H9 (cell line): ENCODE results near the gene HSPH1. TPM values are rescaled to one million over a fixed set of nuclear protein-coding genes. Genes with fewer than 3 reads are reported as not detected.

Source experiments
- DNase-seq: peaks from one replicate; pipeline ENCODE4 v3.0.0-alpha.2; 2017
- H2AFZ ChIP-seq: one replicate; pipeline ENCODE4 v1.6.1; 2013; ENCODE audit warnings: mild to moderate bottlenecking, low read length, control low read depth, moderate library complexity
- H2AK5ac ChIP-seq: 2 replicates; pipeline ENCODE4 v1.6.1; 2013; ENCODE audit warnings: low read length, control low read depth, mixed read lengths; ENCODE audit not compliant: insufficient read length
- H2BK120ac ChIP-seq: one replicate; pipeline ENCODE4 v1.6.1; 2013; ENCODE audit warnings: low read depth, mild to moderate bottlenecking, low read length, control low read depth, inconsistent platforms; ENCODE audit not compliant: poor library complexity, severe bottlenecking
- H2BK12ac ChIP-seq: 2 replicates; pipeline ENCODE4 v1.6.1; 2013; ENCODE audit warnings: low read length, control low read depth, mixed read lengths, low read depth; ENCODE audit not compliant: insufficient read length
- H2BK15ac ChIP-seq: 2 replicates; pipeline ENCODE4 v1.6.1; 2013; ENCODE audit warnings: low read depth, low read length, control low read depth
- H2BK20ac ChIP-seq: one replicate; pipeline ENCODE4 v1.6.1; 2013; ENCODE audit warnings: low read depth, mild to moderate bottlenecking, low read length, control low read depth, inconsistent platforms; ENCODE audit not compliant: poor library complexity, severe bottlenecking
- H2BK5ac ChIP-seq: 2 replicates; pipeline ENCODE4 v1.6.1; 2013; ENCODE audit warnings: low read length, control low read depth, mixed read lengths; ENCODE audit not compliant: insufficient read length
- H3K14ac ChIP-seq: 2 replicates; pipeline ENCODE4 v1.6.1; 2013; ENCODE audit warnings: low read length, control low read depth; ENCODE audit not compliant: insufficient read depth
- H3K18ac ChIP-seq: 2 replicates; pipeline ENCODE4 v1.6.1; 2013; ENCODE audit warnings: low read depth, mild to moderate bottlenecking, mixed read lengths, low read length, control low read depth; ENCODE audit not compliant: insufficient read length
- H3K23ac ChIP-seq: 2 replicates; pipeline ENCODE4 v1.6.1; 2013; ENCODE audit warnings: low read length, control low read depth, mixed read lengths, low read depth; ENCODE audit not compliant: insufficient read length
- H3K23me2 ChIP-seq: 2 replicates; pipeline ENCODE4 v1.6.1; 2013; ENCODE audit warnings: low read depth, mild to moderate bottlenecking, mixed read lengths, low read length, control low read depth; ENCODE audit not compliant: insufficient read length, poor library complexity, severe bottlenecking
- H3K27ac ChIP-seq: 2 replicates; pipeline ENCODE4 v1.5.1; 2013; ENCODE audit warnings: low read length, control low read depth, mixed read lengths, low read depth; ENCODE audit not compliant: insufficient read length
- H3K27me3 ChIP-seq: 2 replicates; pipeline ENCODE4 v1.6.1; 2013; ENCODE audit warnings: low read length, control low read depth, inconsistent platforms; ENCODE audit not compliant: insufficient read depth
- H3K4ac ChIP-seq: 2 replicates; pipeline ENCODE4 v1.6.1; 2013; ENCODE audit warnings: low read depth, mild to moderate bottlenecking, control low read depth, inconsistent platforms, low read length, moderate library complexity
- H3K4me1 ChIP-seq: 2 replicates; pipeline ENCODE4 v1.6.1; 2013; ENCODE audit warnings: low read length, control low read depth, inconsistent platforms; ENCODE audit not compliant: insufficient read depth
- H3K4me2 ChIP-seq: 2 replicates; pipeline ENCODE4 v1.6.1; 2013; ENCODE audit warnings: low read length, control low read depth, mixed read lengths; ENCODE audit not compliant: insufficient read length, insufficient read depth
- H3K56ac ChIP-seq: 2 replicates; pipeline ENCODE4 v1.6.1; 2013; ENCODE audit warnings: low read depth, mild to moderate bottlenecking, mixed read lengths, low read length, control low read depth; ENCODE audit not compliant: insufficient read length
- H3K79me1 ChIP-seq: 2 replicates; pipeline ENCODE4 v1.6.1; 2013; ENCODE audit warnings: low read depth, mild to moderate bottlenecking, moderate library complexity, low read length, control low read depth, inconsistent platforms; ENCODE audit not compliant: insufficient read depth, poor library complexity, severe bottlenecking
- H3K79me2 ChIP-seq: 2 replicates; pipeline ENCODE4 v1.6.1; 2013; ENCODE audit warnings: low read length, control low read depth, inconsistent platforms; ENCODE audit not compliant: insufficient read depth
- H3K9ac ChIP-seq: 2 replicates; pipeline ENCODE4 v1.6.1; 2013; ENCODE audit warnings: low read length, control low read depth, mixed read lengths; ENCODE audit not compliant: insufficient read length; ENCODE audit errors: extremely low read depth
- H3K9me3 ChIP-seq: one replicate; pipeline ENCODE4 v1.6.1; 2013; ENCODE audit warnings: low read depth, low read length, inconsistent platforms; ENCODE audit not compliant: control insufficient read depth
- H3T11ph ChIP-seq: one replicate; pipeline ENCODE4 v1.6.1; 2013; ENCODE audit warnings: mild to moderate bottlenecking, low read length, control low read depth, inconsistent platforms
- H4K20me1 ChIP-seq: one replicate; pipeline ENCODE4 v1.6.1; 2013; ENCODE audit not compliant: control insufficient read depth, insufficient read length, insufficient read depth
- H4K5ac ChIP-seq: 2 replicates; pipeline ENCODE4 v1.6.1; 2013; ENCODE audit warnings: low read depth, mild to moderate bottlenecking, mixed read lengths, low read length, control low read depth; ENCODE audit not compliant: insufficient read length
- H4K8ac ChIP-seq: replicated peaks from 2 replicates; pipeline ENCODE4 v1.6.1; 2013; ENCODE audit warnings: low read length, control low read depth, mixed read lengths, low read depth; ENCODE audit not compliant: insufficient read length
- H4K91ac ChIP-seq: 2 replicates; pipeline ENCODE4 v1.6.1; 2013; ENCODE audit warnings: low read depth, mild to moderate bottlenecking, moderate library complexity, mixed read lengths, low read length, control low read depth; ENCODE audit not compliant: insufficient read length
- H3K27ac Mint-ChIP-seq, 3 experiments: 2 replicates in 2 of 3; 3 replicates in 1 of 3; pipeline ENCODE4 v1.8.0; 2020 to 2021; ENCODE audit warnings: mixed read lengths in 3 of 3, mild to moderate bottlenecking in 1 of 3, moderate library complexity in 1 of 3
- H3K27me3 Mint-ChIP-seq: 2 replicates; pipeline ENCODE4 v1.8.0; 2021; ENCODE audit warnings: low read depth, mild to moderate bottlenecking, moderate library complexity, mixed read lengths
- H3K36me3 Mint-ChIP-seq, 3 experiments: 2 replicates in 2 of 3; 3 replicates in 1 of 3; pipeline ENCODE4 v1.8.0; 2020 to 2021; ENCODE audit warnings: low read depth in 3 of 3, mixed read lengths in 3 of 3; ENCODE audit not compliant: insufficient read depth in 1 of 3
- H3K4me1 Mint-ChIP-seq, 2 experiments: 2 replicates each; pipeline ENCODE4 v1.8.0; 2020; ENCODE audit warnings: mixed read lengths in 2 of 2
- H3K4me3 Mint-ChIP-seq, 2 experiments: 2 replicates in 1 of 2; 3 replicates in 1 of 2; pipeline ENCODE4 v1.8.0; 2020 to 2021; ENCODE audit warnings: mild to moderate bottlenecking in 2 of 2, mixed read lengths in 2 of 2, moderate library complexity in 1 of 2
- H3K9me3 Mint-ChIP-seq, 2 experiments: 2 replicates in 1 of 2; 3 replicates in 1 of 2; pipeline ENCODE4 v1.8.0; 2020; ENCODE audit warnings: mild to moderate bottlenecking in 2 of 2, mixed read lengths in 2 of 2, moderate library complexity in 1 of 2
- CTCF ChIP-seq: fragments of 200-600 bp; sonication (generic); conservative IDR thresholded peaks from 3 replicates; pipeline ENCODE4 v1.8.0; 2021; ENCODE audit warnings: antibody characterized with exemption, mild to moderate bottlenecking
- WGBS: extraction: QIAGEN DNeasy Blood & Tissue Kit; methylation state at CpG from one replicate; pipeline ENCODE4 v1.1.7; 2013; ENCODE audit warnings: missing lambda C conversion rate, low lambda C conversion rate, mixed read lengths; ENCODE audit not compliant: insufficient read length; ENCODE audit errors: extremely low coverage; 5-methylcytosine and 5-hydroxymethylcytosine counted together
- total RNA-seq: library from RNA; stranded (reverse); gene quantifications from 2 replicates; pipeline ENCODE4 v1.2.1, GENCODE V29; 2021

Gene HSPH1
- total RNA-seq, 1 experiment from 2014 or later: 141 TPM

GRCh38 chr13:31160857-31161556 is 697 bp downstream of the HSPH1 start:
- Histone ChIP-seq H2AFZ (no peak overlapping the region), H3K9ac (peak overlapping the region; percentile 23), H3K23me2 (no peaks in the 10 kb centered on the region), H3K4me1 (no peaks in the 10 kb centered on the region), H3K56ac (no peak overlapping the region), H3K27ac (no peak overlapping the region), H3K14ac (peak overlapping the region; percentile 81), H3K79me1 (no peaks in the 10 kb centered on the region), H4K5ac (no peak overlapping the region), H3K23ac (no peak overlapping the region), H2AK5ac (no peak overlapping the region), H3K18ac (no peak overlapping the region), H4K20me1 (no peaks in the 10 kb centered on the region), H3K9me3 (no peaks in the 10 kb centered on the region), H3K4ac (no peak overlapping the region), H3K4me2 (peak overlapping the region; percentile 58), H4K91ac (no peak overlapping the region), H3T11ph (no peak overlapping the region), H4K8ac (no peak overlapping the region), H3K27me3 (no peaks in the 10 kb centered on the region), H2BK12ac (no peak overlapping the region), H3K79me2 (peaks cover 14% of the 10 kb centered on the region; the same call in 1 of the 2 replicates), H2BK20ac (no peak overlapping the region), H2BK120ac (no peak overlapping the region), H2BK15ac (no peak overlapping the region; the same call in 1 of the 2 replicates), H2BK5ac (no peak overlapping the region)
- no peak for TF ChIP-seq CTCF
- Mint-ChIP-seq H3K4me3 (peak overlapping the region; percentile 93 to 94), H3K9me3 (no peaks in the 10 kb centered on the region), H3K27ac (peak overlapping the region; percentile 44 to 93 (median 48); a peak in 4 of 7 replicates), H3K27me3 (no peaks in the 10 kb centered on the region), H3K36me3 (peaks cover 3 to 23% (median 8%) of the 10 kb centered on the region in 3 experiments; a peak in 5 of 7 replicates), H3K4me1 (peaks cover 21 to 25% of the 10 kb centered on the region in 2 experiments)
- no peak for DNase-seq
- no CpG with 5 or more reads among the region's 51 CpGs for WGBS
